Measurements from ENCODE around the gene KLHL28.

KLHL28 gene, protein sequence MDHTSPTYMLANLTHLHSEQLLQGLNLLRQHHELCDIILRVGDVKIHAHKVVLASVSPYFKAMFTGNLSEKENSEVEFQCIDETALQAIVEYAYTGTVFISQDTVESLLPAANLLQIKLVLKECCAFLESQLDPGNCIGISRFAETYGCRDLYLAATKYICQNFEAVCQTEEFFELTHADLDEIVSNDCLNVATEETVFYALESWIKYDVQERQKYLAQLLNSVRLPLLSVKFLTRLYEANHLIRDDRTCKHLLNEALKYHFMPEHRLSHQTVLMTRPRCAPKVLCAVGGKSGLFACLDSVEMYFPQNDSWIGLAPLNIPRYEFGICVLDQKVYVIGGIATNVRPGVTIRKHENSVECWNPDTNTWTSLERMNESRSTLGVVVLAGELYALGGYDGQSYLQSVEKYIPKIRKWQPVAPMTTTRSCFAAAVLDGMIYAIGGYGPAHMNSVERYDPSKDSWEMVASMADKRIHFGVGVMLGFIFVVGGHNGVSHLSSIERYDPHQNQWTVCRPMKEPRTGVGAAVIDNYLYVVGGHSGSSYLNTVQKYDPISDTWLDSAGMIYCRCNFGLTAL

GRCh38 chr14:44961554-44962333, at the start of gene KLHL28, which contains the start of gene TOGARAM1:
TSS of gene KLHL28 (minus strand) at chr14:44961947. CDS start at chr14:44945928, 16,019 bp downstream.
TSS of gene TOGARAM1 (plus strand) at chr14:44962190. CDS start at chr14:44962422, 232 bp downstream.
- TF ChIP-seq, protein P1, sequence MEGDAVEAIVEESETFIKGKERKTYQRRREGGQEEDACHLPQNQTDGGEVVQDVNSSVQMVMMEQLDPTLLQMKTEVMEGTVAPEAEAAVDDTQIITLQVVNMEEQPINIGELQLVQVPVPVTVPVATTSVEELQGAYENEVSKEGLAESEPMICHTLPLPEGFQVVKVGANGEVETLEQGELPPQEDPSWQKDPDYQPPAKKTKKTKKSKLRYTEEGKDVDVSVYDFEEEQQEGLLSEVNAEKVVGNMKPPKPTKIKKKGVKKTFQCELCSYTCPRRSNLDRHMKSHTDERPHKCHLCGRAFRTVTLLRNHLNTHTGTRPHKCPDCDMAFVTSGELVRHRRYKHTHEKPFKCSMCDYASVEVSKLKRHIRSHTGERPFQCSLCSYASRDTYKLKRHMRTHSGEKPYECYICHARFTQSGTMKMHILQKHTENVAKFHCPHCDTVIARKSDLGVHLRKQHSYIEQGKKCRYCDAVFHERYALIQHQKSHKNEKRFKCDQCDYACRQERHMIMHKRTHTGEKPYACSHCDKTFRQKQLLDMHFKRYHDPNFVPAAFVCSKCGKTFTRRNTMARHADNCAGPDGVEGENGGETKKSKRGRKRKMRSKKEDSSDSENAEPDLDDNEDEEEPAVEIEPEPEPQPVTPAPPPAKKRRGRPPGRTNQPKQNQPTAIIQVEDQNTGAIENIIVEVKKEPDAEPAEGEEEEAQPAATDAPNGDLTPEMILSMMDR (IDR thresholded peaks at IDR 0.05; ENCODE audit: low read length, missing control alignments) = no peak
- H3K4me3 ChIP-seq (replicated peaks; ENCODE audit: low read depth, low read length) = peak within 1 kb of the TSS; percentile 87
- DNase-seq (ENCODE audit: low read depth) = peak; percentile 100

GRCh38 chr14:45003924-45004323, 42.2 kb upstream of the KLHL28 start:
- H3K4me3 ChIP-seq (replicated peaks; ENCODE audit: low read depth, low read length) = no peak overlapping the region
- no peak for DNase-seq (ENCODE audit: low read depth)
- TF ChIP-seq, protein P1 (IDR thresholded peaks at IDR 0.05; ENCODE audit: low read length, missing control alignments) = no peak

- TF ChIP-seq, protein P1 (IDR thresholded peaks at IDR 0.05; ENCODE audit: low read length, missing control alignments) = no peak
- no peak for DNase-seq (ENCODE audit: low read depth)
- no peak overlapping the region for H3K4me3 ChIP-seq (replicated peaks; ENCODE audit: low read depth, low read length)
Measured at GRCh38 chr14:44995770-44996294, 34.1 kb upstream of the KLHL28 start.

- DNase-seq (ENCODE audit: low read depth) = no peak
- TF ChIP-seq, protein P1 (IDR thresholded peaks at IDR 0.05; ENCODE audit: low read length, missing control alignments) = no peak
- H3K4me3 ChIP-seq (replicated peaks; ENCODE audit: low read depth, low read length) = no peak overlapping the region
Measured at GRCh38 chr14:44995196-44995595, 33.4 kb upstream of the KLHL28 start.

DNA sequence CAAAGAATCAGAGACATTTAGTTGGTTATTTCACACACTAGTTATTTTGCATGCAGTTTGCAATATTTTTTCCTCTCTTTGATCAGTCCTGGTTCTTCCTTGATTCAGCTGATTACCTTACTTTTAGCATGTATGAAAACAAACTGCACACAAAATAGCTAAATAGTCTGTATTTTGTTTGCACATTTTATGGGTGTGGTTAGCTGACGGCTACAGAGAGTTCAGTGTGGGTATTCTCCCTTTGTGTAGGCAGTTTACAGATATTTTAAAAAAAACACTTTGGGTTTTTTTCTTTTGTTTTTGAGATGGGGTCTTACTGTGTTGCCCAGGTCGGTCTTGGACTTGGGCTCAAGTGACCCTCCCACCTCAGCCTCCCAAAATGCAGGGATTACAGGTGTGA, 28.8 kb upstream of the KLHL28 start:
- no peak overlapping the region for H3K4me3 ChIP-seq (replicated peaks; ENCODE audit: low read depth, low read length)
- no peak for DNase-seq (ENCODE audit: low read depth)
- TF ChIP-seq, protein P1 (IDR thresholded peaks at IDR 0.05; ENCODE audit: low read length, missing control alignments) = no peak

DNA sequence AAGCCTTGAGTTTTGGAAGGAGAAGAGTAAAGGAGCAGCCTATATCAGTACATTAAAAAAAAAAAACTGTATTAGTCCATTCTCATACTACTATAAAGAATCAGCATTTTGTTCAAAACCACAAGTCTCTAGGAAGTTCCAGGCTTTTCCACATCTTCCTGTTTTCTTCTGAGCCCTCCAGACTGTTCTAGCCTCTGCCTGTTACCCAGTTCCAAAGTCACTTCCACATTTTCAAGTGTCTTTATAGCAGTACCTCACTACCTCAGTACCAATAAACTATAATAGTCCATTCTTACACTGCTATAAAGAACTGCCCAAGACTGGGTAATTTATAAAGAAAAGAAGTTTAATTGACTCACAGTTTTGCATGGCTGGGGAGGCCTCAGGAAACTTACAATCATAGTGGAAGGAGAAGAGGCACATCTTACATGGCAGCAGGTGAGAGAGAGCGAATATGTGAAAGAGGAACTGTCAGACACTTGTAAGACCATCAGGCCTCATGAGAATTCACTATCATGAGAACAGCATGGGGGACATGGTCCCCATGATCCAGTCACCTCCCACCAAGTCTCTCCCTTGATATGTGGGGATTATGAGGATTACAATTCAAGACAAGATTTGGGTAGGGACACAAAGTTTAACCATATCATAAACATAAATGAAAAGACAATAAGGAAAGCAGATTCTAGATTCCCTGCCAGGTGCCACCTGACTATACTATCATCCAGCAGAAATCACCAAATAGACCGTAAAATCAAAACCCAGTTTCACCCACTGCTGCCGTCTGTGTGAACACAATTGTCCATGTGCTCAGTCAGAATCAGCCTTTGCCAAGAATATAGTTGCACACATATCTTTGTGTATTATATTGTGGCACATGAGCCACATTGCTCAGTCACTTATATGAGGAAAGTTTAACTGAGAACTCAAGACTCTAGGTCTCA, 28.0 kb upstream of the KLHL28 start:
- TF ChIP-seq, protein P1 (IDR thresholded peaks at IDR 0.05; ENCODE audit: low read length, missing control alignments) = no peak
- no peak for DNase-seq (ENCODE audit: low read depth)
- no peak overlapping the region for H3K4me3 ChIP-seq (replicated peaks; ENCODE audit: low read depth, low read length)
